A549 (cell line): ENCODE measurements around the gene RASA3.

ENCODE experiments used
- CHD2 ChIP-seq: fragments of 150-350 bp; IDR thresholded peaks from 2 replicates; pipeline ENCODE4 v1.6.1; 2014; ENCODE audit warnings: low read length; ENCODE audit not compliant: partially characterized antibody
- EP300 ChIP-seq, 2 experiments: fragments of >200 bp; sonication (Bioruptor Twin); formaldehyde crosslinking; IDR thresholded peaks; 2 replicates in 1 of 2; 3 replicates in 1 of 2; pipeline ENCODE4 v1.6.1; 2016 to 2017
- MYC ChIP-seq: IDR thresholded peaks from 2 replicates; pipeline ENCODE4 v1.6.1; 2012; ENCODE audit warnings: mild to moderate bottlenecking, inconsistent platforms, low read length, improper control_type of control experiment, borderline replicate concordance
- POLR2A ChIP-seq: IDR thresholded peaks from 2 replicates; pipeline ENCODE4 v1.6.1; 2012; ENCODE audit warnings: mild to moderate bottlenecking, low read length
- ZSCAN20 ChIP-seq: fragments of 250-450 bp; sonication (Bioruptor Pico); IDR thresholded peaks from 2 replicates; pipeline ENCODE4 v1.8.0; 2022; ENCODE audit warnings: mild to moderate bottlenecking, moderate library complexity
- TF ChIP-seq, protein P1 (sequence below): fragments of >200 bp; sonication (Bioruptor Twin); formaldehyde crosslinking; IDR thresholded peaks from 3 replicates; pipeline ENCODE4 v1.5.1; 2016
- TF ChIP-seq, protein P2 (sequence below): fragments of 200-600 bp; sonication (generic); IDR thresholded peaks from 2 replicates; pipeline ENCODE4 v1.6.1; 2016; ENCODE audit warnings: antibody characterized with exemption, mild to moderate bottlenecking, moderate library complexity
- TF ChIP-seq, protein P3 (sequence below): fragments of 150-350 bp; IDR thresholded peaks from 2 replicates; pipeline ENCODE4 v1.6.1; 2014; ENCODE audit warnings: low read depth, mild to moderate bottlenecking, low read length
- TF ChIP-seq, protein P4 (sequence below): IDR thresholded peaks from 2 replicates; pipeline ENCODE4 v1.6.1; 2012; ENCODE audit warnings: low read depth, borderline replicate concordance

DNA sequence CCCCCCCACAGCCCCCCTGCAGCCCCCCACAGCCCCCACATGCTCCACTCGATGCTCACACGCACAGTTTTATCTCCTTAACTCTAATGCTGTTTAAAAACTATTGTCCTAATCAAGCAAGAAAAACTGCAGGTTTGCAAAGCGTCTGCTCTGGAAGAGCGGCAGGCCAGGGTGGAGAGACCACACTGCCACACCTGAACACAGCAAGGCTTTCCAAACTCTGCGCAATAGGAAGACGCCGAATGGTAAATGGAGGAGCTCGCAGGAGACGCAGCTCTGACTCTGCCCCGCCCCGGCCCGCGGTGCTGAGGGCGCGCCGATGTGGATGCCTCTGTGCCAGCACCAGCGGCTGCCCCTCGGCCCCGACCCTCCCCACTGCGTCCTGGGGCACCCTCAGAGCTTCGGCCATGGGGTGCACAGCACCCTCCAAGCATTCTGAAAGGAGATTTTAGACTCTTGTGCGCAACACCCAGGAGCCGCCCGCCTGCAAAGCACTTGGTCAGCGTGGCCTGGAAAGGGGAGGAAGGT, 32.4 kb downstream of the RASA3 start:
- TF ChIP-seq, protein P1, sequence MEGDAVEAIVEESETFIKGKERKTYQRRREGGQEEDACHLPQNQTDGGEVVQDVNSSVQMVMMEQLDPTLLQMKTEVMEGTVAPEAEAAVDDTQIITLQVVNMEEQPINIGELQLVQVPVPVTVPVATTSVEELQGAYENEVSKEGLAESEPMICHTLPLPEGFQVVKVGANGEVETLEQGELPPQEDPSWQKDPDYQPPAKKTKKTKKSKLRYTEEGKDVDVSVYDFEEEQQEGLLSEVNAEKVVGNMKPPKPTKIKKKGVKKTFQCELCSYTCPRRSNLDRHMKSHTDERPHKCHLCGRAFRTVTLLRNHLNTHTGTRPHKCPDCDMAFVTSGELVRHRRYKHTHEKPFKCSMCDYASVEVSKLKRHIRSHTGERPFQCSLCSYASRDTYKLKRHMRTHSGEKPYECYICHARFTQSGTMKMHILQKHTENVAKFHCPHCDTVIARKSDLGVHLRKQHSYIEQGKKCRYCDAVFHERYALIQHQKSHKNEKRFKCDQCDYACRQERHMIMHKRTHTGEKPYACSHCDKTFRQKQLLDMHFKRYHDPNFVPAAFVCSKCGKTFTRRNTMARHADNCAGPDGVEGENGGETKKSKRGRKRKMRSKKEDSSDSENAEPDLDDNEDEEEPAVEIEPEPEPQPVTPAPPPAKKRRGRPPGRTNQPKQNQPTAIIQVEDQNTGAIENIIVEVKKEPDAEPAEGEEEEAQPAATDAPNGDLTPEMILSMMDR: no peak
- TF ChIP-seq, protein P2, sequence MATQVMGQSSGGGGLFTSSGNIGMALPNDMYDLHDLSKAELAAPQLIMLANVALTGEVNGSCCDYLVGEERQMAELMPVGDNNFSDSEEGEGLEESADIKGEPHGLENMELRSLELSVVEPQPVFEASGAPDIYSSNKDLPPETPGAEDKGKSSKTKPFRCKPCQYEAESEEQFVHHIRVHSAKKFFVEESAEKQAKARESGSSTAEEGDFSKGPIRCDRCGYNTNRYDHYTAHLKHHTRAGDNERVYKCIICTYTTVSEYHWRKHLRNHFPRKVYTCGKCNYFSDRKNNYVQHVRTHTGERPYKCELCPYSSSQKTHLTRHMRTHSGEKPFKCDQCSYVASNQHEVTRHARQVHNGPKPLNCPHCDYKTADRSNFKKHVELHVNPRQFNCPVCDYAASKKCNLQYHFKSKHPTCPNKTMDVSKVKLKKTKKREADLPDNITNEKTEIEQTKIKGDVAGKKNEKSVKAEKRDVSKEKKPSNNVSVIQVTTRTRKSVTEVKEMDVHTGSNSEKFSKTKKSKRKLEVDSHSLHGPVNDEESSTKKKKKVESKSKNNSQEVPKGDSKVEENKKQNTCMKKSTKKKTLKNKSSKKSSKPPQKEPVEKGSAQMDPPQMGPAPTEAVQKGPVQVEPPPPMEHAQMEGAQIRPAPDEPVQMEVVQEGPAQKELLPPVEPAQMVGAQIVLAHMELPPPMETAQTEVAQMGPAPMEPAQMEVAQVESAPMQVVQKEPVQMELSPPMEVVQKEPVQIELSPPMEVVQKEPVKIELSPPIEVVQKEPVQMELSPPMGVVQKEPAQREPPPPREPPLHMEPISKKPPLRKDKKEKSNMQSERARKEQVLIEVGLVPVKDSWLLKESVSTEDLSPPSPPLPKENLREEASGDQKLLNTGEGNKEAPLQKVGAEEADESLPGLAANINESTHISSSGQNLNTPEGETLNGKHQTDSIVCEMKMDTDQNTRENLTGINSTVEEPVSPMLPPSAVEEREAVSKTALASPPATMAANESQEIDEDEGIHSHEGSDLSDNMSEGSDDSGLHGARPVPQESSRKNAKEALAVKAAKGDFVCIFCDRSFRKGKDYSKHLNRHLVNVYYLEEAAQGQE: no peak
- TF ChIP-seq MYC (no peak), EP300 (IDR thresholded peaks at IDR 0.05) (no peak), POLR2A (no peak), ZSCAN20 (CRISPR knock-in tag) (no peak), CHD2 (no peak)
- TF ChIP-seq, protein P3, sequence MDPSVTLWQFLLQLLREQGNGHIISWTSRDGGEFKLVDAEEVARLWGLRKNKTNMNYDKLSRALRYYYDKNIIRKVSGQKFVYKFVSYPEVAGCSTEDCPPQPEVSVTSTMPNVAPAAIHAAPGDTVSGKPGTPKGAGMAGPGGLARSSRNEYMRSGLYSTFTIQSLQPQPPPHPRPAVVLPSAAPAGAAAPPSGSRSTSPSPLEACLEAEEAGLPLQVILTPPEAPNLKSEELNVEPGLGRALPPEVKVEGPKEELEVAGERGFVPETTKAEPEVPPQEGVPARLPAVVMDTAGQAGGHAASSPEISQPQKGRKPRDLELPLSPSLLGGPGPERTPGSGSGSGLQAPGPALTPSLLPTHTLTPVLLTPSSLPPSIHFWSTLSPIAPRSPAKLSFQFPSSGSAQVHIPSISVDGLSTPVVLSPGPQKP: no peak
- TF ChIP-seq, protein P4, sequence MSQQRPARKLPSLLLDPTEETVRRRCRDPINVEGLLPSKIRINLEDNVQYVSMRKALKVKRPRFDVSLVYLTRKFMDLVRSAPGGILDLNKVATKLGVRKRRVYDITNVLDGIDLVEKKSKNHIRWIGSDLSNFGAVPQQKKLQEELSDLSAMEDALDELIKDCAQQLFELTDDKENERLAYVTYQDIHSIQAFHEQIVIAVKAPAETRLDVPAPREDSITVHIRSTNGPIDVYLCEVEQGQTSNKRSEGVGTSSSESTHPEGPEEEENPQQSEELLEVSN: no peak
